GM18907 (cell line): Measurements from ENCODE around the gene BPIFA3.
"Not testable (repeated sequence)": the region's sequence is repeated elsewhere in the genome, so short reads cannot be mapped to it uniquely, and the experiment has no call there.

Source experiments
- ATAC-seq: cut with Tn5 transposase; IDR thresholded peaks from one replicate; pipeline ENCODE4 v1.9.1; 2021; ENCODE audit warnings: mild to moderate bottlenecking, moderate library complexity; ENCODE audit not compliant: unreplicated experiment

BPIFA3 gene

DNA sequence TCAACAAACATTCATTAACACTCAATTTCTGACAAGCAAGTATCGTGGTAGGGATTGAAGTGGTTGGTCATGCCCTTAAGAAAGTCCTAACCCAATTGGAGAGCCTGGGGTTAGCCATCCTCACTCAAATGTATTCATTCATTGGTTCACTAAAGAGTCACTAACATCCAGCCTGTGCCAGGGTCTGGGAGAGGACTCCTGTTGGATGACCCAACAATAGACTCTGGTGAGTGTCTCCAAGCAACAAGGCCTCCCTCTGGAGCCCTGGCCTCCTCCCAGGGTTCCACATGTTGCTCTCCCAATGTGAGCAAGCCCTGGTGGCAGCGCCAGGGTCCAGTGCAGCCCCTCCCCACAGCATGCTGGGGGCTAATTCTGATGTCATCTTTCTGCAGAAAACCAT lies at the start of gene BPIFA3:
TSS of gene BPIFA3 (plus strand) at position 301 of the 400 bp plus-strand sequence. CDS start 185 bp downstream, outside the sequence.
- no peak for ATAC-seq

DNA sequence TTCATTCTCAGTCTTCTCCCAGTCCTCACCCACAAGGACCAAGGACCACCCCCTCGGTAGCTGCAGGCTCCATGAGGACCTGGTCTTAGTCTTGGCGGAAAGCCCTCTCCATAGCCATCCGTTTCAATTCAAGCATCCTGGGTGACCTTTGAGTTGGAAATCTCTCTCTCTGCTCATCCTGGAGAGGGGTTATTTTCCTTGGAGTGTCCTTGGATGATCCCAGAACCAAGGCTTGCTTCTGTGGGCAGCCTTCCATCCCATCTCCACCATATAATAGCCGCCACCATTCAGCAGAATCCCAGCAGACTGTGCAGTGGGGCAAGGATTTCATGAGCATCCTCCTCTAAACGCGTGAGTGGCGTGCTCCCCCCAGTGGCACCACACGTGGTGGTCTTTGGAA lies 49.3 kb upstream of the BPIFA3 start, which contains the start of gene BPIFA2:
TSS of gene BPIFA2 (plus strand) at position 301 of the 400 bp plus-strand sequence. CDS start 987 bp downstream, outside the sequence.
- no peak for ATAC-seq

DNA sequence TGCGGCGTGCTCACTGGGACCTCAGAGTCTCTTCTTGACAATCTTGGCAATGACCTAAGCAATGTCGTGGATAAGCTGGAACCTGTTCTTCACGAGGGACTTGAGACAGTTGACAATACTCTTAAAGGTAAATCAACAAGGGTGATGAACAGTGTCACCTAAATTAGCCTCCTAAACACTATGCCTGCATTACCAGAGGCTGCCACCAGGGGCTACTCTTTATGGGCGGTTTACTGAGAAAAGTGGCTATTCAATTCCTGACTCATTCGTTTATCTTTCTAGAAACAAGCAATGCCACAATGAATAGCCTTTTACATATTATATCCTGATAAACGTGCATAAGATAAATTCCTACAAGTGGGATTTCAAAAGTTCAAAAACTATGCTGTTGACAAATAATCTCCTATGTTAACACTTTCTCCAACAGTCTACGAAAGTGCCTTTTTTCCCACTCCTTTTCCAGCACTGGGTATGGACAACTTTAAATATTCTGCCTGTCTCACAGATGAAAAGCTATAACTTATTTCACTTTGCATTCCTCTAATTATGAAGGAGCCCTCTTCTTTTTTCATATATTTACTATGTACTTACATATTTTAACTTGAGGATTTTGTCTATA lies 47.9 kb upstream of the BPIFA3 start:
- ATAC-seq: no peak

DNA sequence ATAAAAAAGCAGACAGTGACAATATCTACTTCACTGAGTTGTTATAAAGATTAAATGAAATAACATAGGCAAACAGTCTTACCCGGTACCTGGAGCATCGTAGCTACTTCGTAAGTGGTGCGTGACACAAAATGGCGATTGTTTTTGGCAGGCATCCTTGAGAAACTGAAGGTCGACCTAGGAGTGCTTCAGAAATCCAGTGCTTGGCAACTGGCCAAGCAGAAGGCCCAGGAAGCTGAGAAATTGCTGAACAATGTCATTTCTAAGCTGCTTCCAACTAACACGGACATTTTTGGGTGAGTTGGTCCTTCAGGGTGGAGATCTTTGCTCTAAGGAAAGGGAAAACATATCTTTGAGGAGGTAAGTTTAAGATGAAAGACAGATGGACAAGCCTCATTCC lies 44.4 kb upstream of the BPIFA3 start:
- ATAC-seq: no peak

DNA sequence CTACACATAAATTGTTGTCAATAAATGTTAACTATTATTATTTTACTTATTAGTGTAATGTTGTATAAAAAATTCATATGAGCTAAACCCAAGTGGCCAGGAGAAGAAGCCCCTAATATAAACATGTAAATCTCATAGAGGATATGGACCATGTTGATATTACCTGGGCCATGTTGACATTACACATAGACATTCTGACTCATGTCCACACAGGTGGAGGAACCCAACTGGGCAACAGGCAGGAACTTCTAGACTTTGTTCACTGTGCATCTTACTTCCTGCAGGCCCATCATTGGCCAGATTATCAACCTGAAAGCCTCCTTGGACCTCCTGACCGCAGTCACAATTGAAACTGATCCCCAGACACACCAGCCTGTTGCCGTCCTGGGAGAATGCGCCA lies 42.0 kb upstream of the BPIFA3 start:
- ATAC-seq: no peak

DNA sequence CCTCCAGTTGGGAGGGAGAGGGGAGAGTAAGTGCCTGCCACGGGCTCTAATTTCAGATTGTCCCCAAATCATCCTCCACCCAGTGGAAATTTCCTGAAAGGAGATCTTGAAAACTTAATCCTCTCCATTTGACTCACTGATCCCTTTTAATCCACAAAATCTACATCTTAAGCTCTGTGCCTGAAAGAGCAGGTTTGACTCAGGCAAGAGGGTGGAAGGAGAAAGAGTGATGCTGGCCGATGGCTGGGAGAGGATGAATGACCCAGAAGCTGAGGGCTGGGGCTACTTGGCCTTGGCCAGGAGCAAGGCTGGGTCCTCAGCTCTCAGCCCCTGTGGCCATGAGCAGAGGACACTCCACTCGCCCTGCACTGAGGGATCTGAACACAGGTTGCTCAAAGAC lies 41.1 kb upstream of the BPIFA3 start:
- ATAC-seq: no peak

DNA sequence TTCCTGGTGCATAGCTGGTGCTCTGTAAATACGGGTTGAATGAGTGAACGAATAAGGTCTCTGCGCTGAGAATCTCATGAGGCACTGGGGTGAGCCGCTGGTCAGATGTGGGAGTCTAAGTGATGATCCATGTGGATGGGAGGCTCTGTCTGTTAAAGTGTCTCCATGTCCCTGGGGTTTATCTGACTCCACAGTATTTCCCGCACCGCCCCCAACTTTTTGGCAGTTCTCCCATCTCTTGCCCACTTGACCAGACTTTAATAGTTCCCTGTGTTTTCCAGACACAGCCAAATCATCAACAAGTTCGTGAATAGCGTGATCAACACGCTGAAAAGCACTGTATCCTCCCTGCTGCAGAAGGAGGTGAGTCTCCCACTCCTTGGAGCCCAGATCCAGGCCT lies 39.3 kb upstream of the BPIFA3 start:
- ATAC-seq: no peak

DNA sequence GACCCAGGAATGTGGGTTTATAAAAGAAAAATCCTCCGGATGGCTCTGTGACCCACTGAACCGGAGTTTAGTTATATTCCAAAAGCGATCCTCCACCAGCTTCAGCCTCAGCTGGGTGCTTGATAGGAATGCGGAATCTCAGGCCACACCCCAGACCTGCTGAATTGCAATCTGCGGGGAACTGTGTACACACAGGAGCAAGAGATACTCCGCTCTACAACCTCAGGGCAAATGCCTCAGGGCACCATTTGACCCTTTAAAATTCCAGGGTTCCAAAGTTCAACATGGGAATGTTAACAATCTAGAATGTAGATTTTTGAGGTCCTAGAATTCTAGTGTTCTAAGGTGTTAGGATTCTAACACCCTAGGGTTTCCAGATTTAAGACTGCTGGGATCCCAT lies 38.4 kb upstream of the BPIFA3 start:
- no peak for ATAC-seq

DNA sequence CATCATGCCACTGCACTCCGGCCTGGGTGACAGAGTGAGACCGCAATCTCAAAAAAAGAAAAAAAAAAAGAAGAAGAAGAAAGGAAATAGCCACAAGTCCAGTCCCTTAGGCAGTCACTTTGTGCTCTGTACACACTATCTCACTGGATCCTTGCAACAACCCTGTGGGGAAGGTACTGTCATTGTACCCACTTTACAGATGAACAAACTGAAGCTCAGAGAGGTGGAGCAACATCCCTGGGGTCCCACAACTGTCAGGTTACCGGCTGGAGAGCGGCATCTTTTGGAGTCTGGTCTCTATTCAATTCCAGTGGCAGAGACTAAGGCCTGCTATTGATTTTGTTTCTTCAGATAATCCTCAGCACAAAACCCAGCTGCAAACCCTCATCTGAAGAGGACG lies 37.0 kb upstream of the BPIFA3 start:
- ATAC-seq: no peak

DNA sequence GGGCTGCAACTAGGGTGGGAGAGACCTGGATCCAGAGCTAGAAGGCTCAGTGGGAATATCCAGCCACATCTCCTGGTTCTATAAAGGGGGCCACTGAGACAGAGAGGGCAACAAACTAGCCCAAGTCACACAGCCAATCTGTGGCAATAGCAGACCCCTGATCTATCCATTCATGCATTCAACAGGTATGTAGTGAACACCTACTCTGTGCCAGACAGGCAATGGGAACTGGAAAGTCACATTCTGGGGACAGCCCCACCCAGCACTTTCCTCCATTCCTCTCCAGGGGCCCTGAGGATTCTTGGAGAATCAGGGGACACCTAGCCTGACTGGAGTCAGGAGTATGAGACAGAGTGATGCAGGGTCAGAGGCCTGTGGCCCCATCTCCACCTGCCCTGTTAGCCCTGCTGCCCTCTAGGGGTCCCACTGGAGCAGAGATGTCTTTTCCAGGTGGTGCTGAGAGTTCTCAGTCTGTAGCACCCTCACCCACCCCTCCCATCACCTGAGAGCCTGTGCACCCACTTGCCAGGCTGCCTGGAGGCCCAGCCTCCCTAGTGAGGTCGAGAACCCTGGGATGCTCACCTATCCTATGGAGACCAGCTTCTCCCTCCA lies 35.6 kb upstream of the BPIFA3 start:
- no peak for ATAC-seq

DNA sequence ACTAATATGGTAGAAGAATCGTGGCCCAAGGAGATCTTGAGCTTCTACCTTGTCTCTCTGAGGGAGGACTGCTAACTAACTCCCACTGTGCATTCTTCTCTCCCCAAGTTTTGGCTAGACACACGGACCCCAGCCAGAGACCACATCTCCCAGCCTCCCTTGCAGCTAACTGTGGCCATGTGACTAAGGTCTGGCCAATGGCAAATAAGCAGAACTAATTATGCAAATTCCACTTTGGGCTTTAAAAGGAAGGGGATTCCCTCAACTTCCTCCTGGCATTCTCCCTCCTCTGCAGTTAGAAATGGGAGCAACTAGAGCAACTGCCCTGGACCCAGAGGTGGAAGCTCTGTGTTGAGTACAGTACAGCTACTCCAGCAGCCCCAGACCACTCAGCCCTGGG lies 33.8 kb upstream of the BPIFA3 start:
- no peak for ATAC-seq

DNA sequence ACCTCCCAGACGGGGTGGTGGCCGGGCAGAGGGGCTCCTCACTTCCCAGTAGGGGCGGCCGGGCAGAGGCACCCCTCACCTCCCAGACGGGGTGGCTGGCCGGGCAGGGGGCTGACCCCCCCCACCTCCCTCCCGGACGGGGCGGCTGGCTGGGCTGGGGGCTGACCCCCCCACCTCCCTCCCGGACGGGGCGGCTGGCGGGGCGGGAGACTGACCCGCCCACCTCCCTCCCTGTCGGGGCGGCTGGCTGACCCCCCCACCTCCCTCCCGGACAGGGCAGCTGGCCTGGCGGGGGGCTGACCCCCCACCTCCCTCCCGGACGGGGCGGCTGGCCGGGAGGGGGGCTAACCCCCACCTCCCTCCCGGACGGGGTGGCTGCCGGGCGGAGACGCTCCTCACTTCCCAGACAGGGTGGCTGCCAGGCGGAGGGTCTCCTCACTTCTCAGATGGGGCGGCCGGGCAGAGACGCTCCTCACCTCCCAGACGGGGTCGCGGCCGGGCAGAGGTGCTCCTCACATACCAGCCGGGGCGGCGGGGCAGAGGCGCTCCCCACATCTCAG lies 32.0 kb upstream of the BPIFA3 start:
- ATAC-seq: not testable (repeated sequence)

DNA sequence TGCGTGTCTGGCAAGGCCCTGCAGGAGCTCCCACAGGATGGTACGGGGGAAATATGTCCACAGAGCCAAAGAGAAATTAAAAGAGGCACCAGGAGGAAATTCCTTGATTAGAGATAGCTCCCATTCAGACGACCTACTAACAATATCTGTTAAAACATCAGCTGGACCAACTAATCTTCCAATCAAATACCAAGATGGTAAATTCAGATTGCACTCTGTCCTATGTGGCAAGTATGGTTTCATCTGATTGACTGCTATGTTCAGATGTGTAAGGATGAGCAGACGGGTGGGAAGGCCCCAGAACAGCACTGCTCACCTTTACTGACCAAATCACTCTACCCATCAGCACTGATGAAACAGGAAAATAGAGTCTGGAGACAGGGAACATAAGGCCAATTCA lies 29.7 kb upstream of the BPIFA3 start:
- ATAC-seq: no peak

DNA sequence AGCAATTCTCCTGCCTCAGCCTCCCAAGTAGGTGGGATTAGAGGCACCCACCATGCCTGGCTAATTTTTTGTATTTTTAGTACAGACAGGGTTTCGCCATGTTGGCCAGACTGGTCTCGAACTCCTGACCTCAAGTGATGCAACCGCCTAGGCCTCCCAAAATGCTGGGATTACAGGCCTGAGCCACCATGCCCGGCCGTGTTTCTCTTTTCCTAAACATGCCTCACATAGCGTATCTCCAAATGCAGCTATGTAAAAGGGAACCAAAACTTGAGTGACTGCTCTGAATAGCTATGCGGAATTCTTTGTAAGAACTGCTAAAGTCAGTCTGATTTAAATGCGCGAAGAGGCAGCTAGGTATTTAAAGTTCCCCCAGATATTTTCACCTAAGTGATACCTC lies 28.7 kb upstream of the BPIFA3 start:
- no peak for ATAC-seq

DNA sequence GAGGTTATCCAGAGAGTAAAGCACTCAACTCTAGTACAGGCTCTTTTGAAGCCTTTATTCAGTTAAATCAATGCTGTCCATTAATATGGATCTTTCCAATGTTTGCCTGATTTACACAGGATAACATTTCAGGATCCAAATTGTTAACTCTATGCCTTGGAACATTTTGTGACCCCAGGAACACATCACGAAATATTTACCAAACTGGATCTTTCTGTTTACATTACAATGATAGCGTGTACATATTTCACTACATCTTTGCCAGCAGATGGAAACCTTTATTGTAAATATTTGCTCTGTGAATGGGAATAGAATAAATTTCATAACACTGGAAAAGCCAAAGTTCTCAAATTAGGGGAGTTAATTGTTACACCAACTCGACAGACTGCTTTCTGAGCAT lies 25.7 kb upstream of the BPIFA3 start:
- no peak for ATAC-seq

DNA sequence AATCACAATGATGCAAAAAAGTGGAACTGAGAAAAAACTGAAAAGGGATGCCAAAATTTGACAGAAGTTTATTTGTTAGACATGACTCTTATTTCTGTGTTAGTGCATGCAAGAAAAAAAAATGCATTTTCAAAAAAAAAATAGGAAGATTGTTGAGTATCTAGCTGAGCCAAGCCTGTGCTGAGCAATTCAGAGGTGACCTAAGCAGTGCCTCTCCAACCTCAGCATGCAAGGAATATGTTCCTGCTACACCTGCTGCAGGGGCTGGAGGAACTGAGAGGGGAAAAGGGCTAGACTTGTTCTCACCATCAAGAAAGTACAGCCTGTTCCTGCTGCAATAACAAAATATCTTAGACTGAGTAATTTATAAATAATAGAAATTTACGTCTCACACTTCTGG lies 25.2 kb upstream of the BPIFA3 start:
- ATAC-seq: no peak

DNA sequence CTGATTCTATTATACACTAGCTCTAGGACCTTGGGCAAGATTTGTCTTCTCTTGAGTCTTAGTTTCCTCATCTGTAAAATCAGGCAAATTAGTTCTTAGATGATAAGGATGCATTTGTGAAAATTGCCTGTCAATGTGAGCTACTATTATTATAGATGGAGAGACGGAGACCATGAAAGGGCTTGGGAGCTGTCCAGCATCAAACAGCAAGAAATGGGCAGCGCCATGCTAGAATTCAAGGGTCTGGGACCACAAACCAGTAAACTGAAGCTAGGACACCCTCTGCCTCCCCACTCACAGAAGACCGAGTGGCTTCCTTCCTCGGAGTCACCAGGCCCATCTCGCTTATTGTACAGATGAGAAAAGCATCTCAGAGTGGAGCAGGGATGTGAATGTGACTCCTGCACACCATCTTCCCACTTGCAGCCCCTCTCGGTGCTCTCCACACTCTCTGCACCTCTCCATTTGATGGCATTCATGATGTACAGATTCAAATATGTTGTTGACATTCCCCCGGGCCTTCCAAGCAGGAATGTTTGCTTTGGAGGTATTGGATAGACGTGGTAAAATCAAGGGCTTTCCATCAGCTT lies 24.1 kb upstream of the BPIFA3 start:
- ATAC-seq: no peak

DNA sequence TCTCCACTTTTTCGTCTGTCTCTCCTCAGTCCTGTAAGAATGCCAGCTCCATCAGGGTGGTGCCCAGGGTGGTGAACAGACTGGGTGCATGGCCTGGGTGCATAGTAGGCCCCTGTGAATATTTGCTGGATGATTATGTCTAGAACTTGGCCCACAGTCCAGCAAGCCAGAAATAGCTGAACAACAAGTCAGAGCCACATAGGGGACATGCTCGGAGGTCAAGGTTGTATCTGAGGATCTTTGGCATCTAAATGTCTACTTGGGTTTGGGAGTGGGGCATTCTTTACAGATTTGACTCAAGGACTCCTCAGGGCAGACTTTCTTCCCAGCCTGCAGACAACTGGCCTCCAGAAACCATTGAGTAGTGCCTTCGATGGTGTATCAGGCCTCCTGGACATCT lies 18.1 kb upstream of the BPIFA3 start:
- ATAC-seq: no peak

DNA sequence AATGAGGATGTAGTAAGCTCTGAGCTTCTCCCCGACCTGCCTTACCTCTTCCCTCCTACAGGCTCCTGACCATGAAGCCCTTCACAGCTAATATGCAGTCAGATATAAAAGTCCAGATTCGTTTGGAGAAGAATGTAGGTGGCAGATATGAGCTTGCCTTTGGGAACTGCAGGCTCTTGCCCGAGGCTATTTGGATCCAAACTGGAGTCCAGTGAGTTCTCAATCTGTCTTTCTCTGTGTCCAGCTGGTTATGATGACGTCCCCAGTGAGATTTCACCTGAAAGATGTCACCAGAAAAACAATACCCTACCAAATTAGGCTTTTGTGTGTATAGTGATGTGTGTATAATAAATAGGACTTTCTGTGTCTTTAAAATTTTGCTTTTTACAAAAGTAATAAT lies 14.7 kb upstream of the BPIFA3 start:
- ATAC-seq: no peak

DNA sequence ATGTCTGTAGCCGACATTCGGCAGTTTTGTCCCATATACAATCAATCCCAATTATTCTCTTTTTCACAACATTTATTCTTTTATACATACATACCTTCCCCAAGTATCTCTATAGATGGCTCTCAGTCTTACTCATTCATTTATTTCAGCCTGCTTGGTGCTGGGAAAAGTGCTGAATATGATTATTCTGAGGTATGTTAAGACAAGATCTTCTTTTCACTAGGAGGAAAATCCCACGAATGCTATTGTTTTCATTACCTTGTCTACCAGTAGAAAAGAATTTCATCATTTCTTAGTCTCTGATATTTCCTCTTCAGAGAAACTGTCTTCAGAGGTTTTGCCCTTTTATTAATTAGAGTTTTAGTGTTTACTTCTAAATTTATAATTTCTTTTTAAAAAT lies 13.7 kb upstream of the BPIFA3 start:
- ATAC-seq: no peak

DNA sequence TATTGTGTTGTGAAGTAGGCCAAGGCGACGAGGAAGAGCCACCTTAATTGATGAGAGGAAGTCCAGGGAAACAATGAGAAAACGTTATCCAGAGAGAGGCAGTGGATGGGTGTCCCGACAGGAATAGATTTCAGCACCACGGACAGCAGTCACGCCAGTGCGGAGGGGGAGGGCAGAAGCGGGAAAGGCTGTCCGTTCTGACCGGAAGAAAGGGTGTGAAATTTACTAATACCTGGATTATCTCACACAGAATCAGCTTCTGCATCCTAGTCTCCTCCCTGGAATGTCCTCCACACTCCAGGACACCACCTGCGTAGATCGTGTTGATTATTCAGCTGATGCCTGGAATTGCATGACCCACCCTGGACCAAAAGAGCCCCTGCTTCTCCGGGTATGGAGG lies 7.4 kb upstream of the BPIFA3 start:
- no peak for ATAC-seq

DNA sequence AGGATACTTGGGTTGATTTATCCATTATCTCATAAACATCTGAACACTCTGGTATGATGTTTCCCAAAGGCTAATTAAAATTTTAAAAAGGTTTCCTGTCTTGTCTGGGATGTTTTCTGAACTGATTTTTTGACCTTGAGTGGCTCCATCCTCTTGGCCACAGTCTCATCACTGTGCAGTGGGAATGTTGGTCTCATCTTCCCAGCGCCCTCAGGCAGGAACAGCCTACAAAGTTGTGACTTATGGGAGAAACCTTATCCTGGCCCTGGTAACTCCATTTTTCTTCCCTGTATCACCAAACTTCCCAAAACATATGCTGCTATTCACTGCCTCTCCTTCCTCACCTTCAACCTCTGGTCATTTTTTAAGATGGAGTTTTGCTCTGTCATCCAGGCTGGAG lies 6.8 kb upstream of the BPIFA3 start:
- no peak for ATAC-seq
